NT2/D1 (cell line): ENCODE data around the gene SETD7.
A peak's percentile ranks its signal among the peaks of the same experiment; 100 is the strongest.
"Not testable (repeated sequence)": the region's sequence is repeated elsewhere in the genome, so short reads cannot be mapped to it uniquely, and the experiment has no call there.

Experiments
- DNase-seq: peaks from one replicate; pipeline ENCODE4 v3.0.0-alpha.2; 2011; ENCODE audit warnings: low read depth, low spot score
- H3K27me3 ChIP-seq: 2 replicates; pipeline ENCODE4 v1.6.0; 2011; ENCODE audit warnings: mild to moderate bottlenecking; ENCODE audit not compliant: insufficient read length, insufficient read depth
- H3K36me3 ChIP-seq: 2 replicates; pipeline ENCODE4 v1.6.1; 2011; ENCODE audit warnings: mild to moderate bottlenecking, low read length, mixed read lengths; ENCODE audit not compliant: insufficient read depth, insufficient read length
- H3K4me1 ChIP-seq: 2 replicates; pipeline ENCODE4 v1.5.1; 2011; ENCODE audit not compliant: insufficient read depth, insufficient read length
- H3K4me3 ChIP-seq: 2 replicates; pipeline ENCODE4 v1.5.1; 2011; ENCODE audit warnings: low read depth; ENCODE audit not compliant: insufficient read length
- H3K9ac ChIP-seq: 2 replicates; pipeline ENCODE4 v1.6.0; 2011; ENCODE audit warnings: low read depth; ENCODE audit not compliant: insufficient read length
- H3K9me3 ChIP-seq: 2 replicates; pipeline ENCODE4 v1.5.1; 2011; ENCODE audit warnings: mild to moderate bottlenecking, low read length; ENCODE audit not compliant: insufficient read depth
- SUZ12 ChIP-seq: IDR thresholded peaks from 2 replicates; pipeline ENCODE4 v1.6.1; 2011; ENCODE audit not compliant: insufficient read length, insufficient read depth; ENCODE audit errors: extremely low read depth
- YY1 ChIP-seq: IDR thresholded peaks from 2 replicates; pipeline ENCODE4 v1.6.1; 2011; ENCODE audit not compliant: insufficient read length, insufficient read depth
- ZNF274 ChIP-seq: IDR thresholded peaks from 2 replicates; pipeline ENCODE4 v1.6.1; 2011; ENCODE audit warnings: mild to moderate bottlenecking, low read depth, low read length

The SETD7 gene

DNA sequence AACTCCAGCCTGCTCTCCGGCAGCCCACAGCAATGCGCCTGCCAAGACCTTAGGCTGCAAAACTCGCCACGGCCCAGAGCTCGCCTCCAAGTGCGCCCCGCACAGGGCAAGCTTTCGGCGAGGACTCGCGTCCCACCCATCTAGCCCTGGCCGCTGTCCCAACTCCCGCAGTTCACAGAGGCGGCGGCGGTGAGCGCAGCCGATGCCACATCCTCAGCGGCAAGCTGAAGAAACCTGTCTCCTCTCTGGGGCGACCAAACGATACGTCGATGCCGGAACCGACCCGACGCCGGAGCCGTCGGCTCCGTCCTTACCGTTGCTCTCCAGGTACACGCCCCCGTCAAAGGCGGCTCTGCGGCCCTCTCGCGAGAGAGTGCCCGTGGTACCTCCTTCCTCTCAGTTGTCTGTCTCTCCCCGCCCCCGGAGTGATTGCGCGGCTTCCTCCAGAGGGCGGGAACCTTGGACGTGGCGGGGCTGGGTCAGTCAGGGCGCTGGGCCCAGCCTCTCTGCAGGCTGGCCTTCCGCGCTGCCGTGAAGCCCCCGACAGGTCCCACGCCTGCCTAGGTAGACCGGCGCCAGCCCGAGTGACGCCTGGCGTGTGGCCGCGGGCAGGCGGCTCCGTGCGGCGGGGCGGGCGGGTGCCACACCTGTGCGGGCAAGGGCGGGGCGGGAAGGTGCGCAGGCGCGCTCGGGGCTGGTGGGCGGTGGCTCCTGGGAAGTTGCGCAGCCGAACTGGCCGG lies 102.5 kb downstream of the SETD7 start:
- H3K9ac ChIP-seq, result peak overlapping the region; percentile 90
- H3K4me3 ChIP-seq, result peak overlapping the region; percentile 88
- no peaks in the 10 kb centered on the region for H3K4me1 ChIP-seq
- peaks cover 3% of the 10 kb centered on the region for H3K36me3 ChIP-seq
- H3K27me3 ChIP-seq, result no peaks in the 10 kb centered on the region
- TF ChIP-seq ZNF274 (no peak), SUZ12 (no peak), YY1 (no peak)
- peak; percentile 89 for DNase-seq
- H3K9me3 ChIP-seq, result no peaks in the 10 kb centered on the region

DNA sequence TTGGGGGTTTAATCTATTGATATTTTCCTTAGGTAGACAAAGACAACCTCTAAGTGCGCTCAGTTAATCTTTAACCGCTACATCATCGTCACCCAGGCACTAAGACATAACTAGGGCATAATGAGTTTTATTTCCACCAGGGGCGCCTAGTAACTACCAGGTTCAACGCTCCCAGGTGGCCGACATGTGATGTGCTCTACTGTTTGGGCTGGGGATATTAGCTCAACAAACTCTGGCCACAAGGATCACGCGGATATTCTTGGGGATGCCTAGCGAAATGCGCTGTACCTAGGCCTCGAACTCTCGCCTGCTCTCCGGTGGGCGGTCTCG lies 103.0 kb downstream of the SETD7 start:
- Histone ChIP-seq H3K36me3 (peaks cover 3% of the 10 kb centered on the region), H3K4me1 (no peaks in the 10 kb centered on the region), H3K4me3 (peak overlapping the region; percentile 88), H3K27me3 (no peaks in the 10 kb centered on the region), H3K9ac (peak overlapping the region; percentile 90), H3K9me3 (no peaks in the 10 kb centered on the region)
- TF ChIP-seq SUZ12, result no peak
- no peak for TF ChIP-seq YY1
- TF ChIP-seq ZNF274, result no peak
- no peak for DNase-seq

DNA sequence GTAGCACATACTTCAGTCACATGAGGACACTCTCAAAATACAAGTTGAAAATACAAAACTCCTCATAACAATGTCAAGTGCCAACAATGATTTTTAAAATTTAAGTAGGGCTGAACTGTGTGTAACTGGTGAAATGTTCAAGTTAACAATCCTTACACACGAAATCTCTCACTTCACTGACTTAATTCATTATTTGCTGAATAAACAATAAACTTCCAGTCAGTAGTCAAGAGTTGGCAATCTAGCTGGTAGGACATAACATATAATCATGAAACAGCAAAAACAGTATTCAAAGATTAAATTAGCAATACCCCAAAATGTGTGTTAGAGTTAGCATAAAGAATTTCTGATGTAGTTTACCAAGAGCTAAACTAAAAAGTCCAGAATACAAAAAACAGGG lies 104.0 kb downstream of the SETD7 start:
- no peak for DNase-seq
- H3K9me3 ChIP-seq, result no peaks in the 10 kb centered on the region
- no peak overlapping the region for H3K4me3 ChIP-seq
- no peak overlapping the region for H3K9ac ChIP-seq
- no peak for TF ChIP-seq YY1
- no peak for TF ChIP-seq SUZ12
- TF ChIP-seq ZNF274, result no peak
- H3K27me3 ChIP-seq, result no peaks in the 10 kb centered on the region
- H3K36me3 ChIP-seq, result peaks cover 3% of the 10 kb centered on the region
- H3K4me1 ChIP-seq, result no peaks in the 10 kb centered on the region

DNA sequence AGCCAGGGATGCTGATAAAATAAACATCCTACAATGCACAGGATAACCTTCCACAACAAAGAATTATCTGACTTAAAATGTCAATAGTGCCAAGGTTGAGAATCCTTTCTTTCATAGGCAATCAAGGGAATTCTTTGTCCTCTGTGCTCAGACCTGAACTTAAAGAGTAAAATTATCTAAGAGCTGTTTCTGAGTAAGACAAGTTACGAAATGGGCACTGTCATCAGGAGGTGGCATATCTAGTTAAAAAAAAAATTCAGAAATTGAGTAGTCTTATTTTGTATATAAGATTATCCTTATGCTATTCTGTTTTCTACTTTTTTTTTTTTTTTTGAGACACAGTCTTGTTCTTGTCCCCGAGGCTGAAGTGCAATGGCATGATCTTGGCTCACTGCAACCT lies 105.4 kb downstream of the SETD7 start:
- TF ChIP-seq ZNF274, result no peak
- TF ChIP-seq SUZ12, result no peak
- no peak for TF ChIP-seq YY1
- no peak for DNase-seq
- Histone ChIP-seq H3K4me3 (no peak overlapping the region), H3K4me1 (no peaks in the 10 kb centered on the region), H3K9me3 (no peaks in the 10 kb centered on the region), H3K36me3 (peaks cover 3% of the 10 kb centered on the region), H3K9ac (no peak overlapping the region), H3K27me3 (no peaks in the 10 kb centered on the region)

DNA sequence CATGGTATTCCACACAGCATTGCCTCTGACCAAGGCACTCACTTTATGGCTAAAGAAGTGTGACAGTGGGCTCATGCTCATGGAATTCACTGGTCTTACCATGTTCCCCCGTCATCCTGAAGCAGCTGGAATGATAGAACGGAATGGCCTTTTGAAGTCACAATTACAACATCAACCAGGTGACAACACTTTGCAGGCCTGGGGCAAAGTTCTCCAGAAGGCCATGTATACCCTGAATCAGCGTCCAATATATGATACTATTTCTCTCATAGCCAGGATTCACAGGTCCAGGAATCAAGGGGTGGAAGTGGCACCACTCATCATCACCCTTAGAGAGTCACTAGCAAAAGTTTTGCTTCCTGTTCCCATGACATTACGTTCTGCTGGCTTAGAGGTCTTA lies 108.9 kb downstream of the SETD7 start:
- H3K9me3 ChIP-seq, H3K4me1 ChIP-seq, DNase-seq, H3K4me3 ChIP-seq, H3K36me3 ChIP-seq, H3K9ac ChIP-seq, H3K27me3 ChIP-seq: not testable (repeated sequence)
